HuH-7 (cell line): ENCODE results near the gene NOL12.
"Not testable (repeated sequence)": the region's sequence is repeated elsewhere in the genome, so short reads cannot be mapped to it uniquely, and the experiment has no call there.

ENCODE experiments used
- DNase-seq: peaks from one replicate; pipeline ENCODE4 v3.0.0; 2011; ENCODE audit warnings: low spot score

The NOL12 gene

GRCh38 chr22:37713761-37714160 is 27.6 kb downstream of the NOL12 start:
- no peak for DNase-seq

- no peak for DNase-seq
Observed at GRCh38 chr22:37714634-37715033, 28.5 kb downstream of the NOL12 start.

- no peak for DNase-seq
Observed at GRCh38 chr22:37715760-37716159, 29.6 kb downstream of the NOL12 start.

- DNase-seq: no peak
Observed at GRCh38 chr22:37716708-37717107, 30.6 kb downstream of the NOL12 start.

- DNase-seq: not testable (repeated sequence)
Observed at GRCh38 chr22:37717235-37717634, 31.1 kb downstream of the NOL12 start.

- not testable (repeated sequence) for DNase-seq
Observed at GRCh38 chr22:37717746-37718305, 31.7 kb downstream of the NOL12 start.

- DNase-seq: no peak
Observed at GRCh38 chr22:37725551-37726240, 39.6 kb downstream of the NOL12 start.

GRCh38 chr22:37726241-37726887 is 40.2 kb downstream of the NOL12 start:
- DNase-seq: peak; percentile 71

GRCh38 chr22:37728620-37729019 is 42.5 kb downstream of the NOL12 start:
- DNase-seq: no peak

GRCh38 chr22:37731804-37732471 is 45.8 kb downstream of the NOL12 start:
- peak; percentile 95 for DNase-seq

- DNase-seq: no peak
Observed at GRCh38 chr22:37732699-37733607, 46.8 kb downstream of the NOL12 start.

GRCh38 chr22:37733625-37734401 is 47.7 kb downstream of the NOL12 start:
- no peak for DNase-seq

- no peak for DNase-seq
Observed at GRCh38 chr22:37734402-37734700, 48.2 kb downstream of the NOL12 start.

- peak; percentile 93 for DNase-seq
Observed at GRCh38 chr22:37734964-37735451, 48.9 kb downstream of the NOL12 start.

- DNase-seq: no peak
Observed at GRCh38 chr22:37739035-37739434, 52.9 kb downstream of the NOL12 start.

- DNase-seq: no peak
Observed at GRCh38 chr22:37739611-37740049, 53.5 kb downstream of the NOL12 start.

GRCh38 chr22:37740455-37741311 is 54.5 kb downstream of the NOL12 start:
- no peak for DNase-seq

GRCh38 chr22:37741312-37741795 is 55.2 kb downstream of the NOL12 start:
- peak; percentile 89 for DNase-seq

- no peak for DNase-seq
Observed at GRCh38 chr22:37742376-37743171, 56.4 kb downstream of the NOL12 start.
